ENCODE measurements around the gene TNRC18. TPM values are rescaled to one million over a fixed set of nuclear protein-coding genes. Genes with fewer than 3 reads are reported as not detected.
"Not testable (repeated sequence)": the region's sequence is repeated elsewhere in the genome, so short reads cannot be mapped to it uniquely, and the experiment has no call there.

TNRC18 gene
- total and polyA plus RNA-seq, 2 donors (not counting 1 experiment from before 2014, with no cell fraction given) = 17.8 to 75.0 TPM

GRCh38 chr7:5365976-5366625 lies 57.5 kb downstream of the TNRC18 start:
- Histone ChIP-seq H4K20me1 (ENCODE audit: control insufficient read depth, insufficient read depth, low read length, poor library complexity, severe bottlenecking) (peaks cover 55% of the 10 kb centered on the region), H3K79me2 (ENCODE audit: control insufficient read depth, insufficient read depth, low read length) (peaks cover 34% of the 10 kb centered on the region), H3K4me1 (ENCODE audit: control insufficient read depth in 2 of 2, insufficient read depth in 2 of 2, low read length in 2 of 2) (peaks cover 7 to 23% of the 10 kb centered on the region in 2 donors), H3K36me3 (replicated peaks in 1 of 2; ENCODE audit: control extremely low read depth in 1 of 2, control insufficient read depth in 1 of 2, extremely low read depth in 1 of 2, insufficient read depth in 2 of 2, low read length in 1 of 2) (peaks cover 0 to 31% of the 10 kb centered on the region in 2 experiments)
- H3K27me3 Mint-ChIP-seq; H3K27ac ChIP-seq (ENCODE audit: low read length in 2 of 2); H3K9me3 ChIP-seq (ENCODE audit: control extremely low read depth in 1 of 3, control insufficient read depth in 2 of 3, insufficient read depth in 1 of 3, low read length in 2 of 3); H3K4me3 Mint-ChIP-seq; H3K27ac Mint-ChIP-seq; H2AFZ ChIP-seq (ENCODE audit: insufficient read depth, low read depth, low read length, poor library complexity, severe bottlenecking); H3K4me2 ChIP-seq (replicated peaks; ENCODE audit: low read depth, low read length, poor library complexity, severe bottlenecking); H3K4me3 ChIP-seq (ENCODE audit: control extremely low read depth in 1 of 5, extremely low read depth in 1 of 5, insufficient read depth in 1 of 5, low read depth in 2 of 5, low read length in 4 of 5); H3K9me3 Mint-ChIP-seq (ENCODE audit: insufficient read depth); H3K9ac ChIP-seq (ENCODE audit: low read length); H3K27me3 ChIP-seq (replicated peaks in 1 of 4; ENCODE audit: control extremely low read depth in 1 of 4, control insufficient read depth in 3 of 4, insufficient read depth in 4 of 4, low read length in 3 of 4): not testable (repeated sequence)
- ChIA-PET CTCF (interaction anchor here (0.6 to 5.3 kb wide), 19 partner anchors 8 to 952 kb away, joined by 3 to 54 read pairs (median 5); no protein-coding TSS in a partner anchor), POLR2A (interaction anchor here (0.6 kb wide), 1 partner anchor 15 kb away, joined by 3 read pairs; no protein-coding TSS in a partner anchor)
- peaks cover 19% of the 10 kb centered on the region for H3K4me1 Mint-ChIP-seq
- DNase-seq (peak; percentile 86), ATAC-seq (ENCODE audit: low read depth) (peak; percentile 95)
- intact Hi-C loops (cut with micrococcal nuclease) = loop anchor here (1.0 to 10.0 kb wide), 3 partner anchors 31 to 339 kb away; no protein-coding TSS in a partner anchor
- 84% methylated on average over 8 of the region's 12 CpGs for WGBS (ENCODE audit: insufficient coverage)
- TF ChIP-seq CTCF (IDR thresholded peaks at IDR 0.05) = peak; percentile 79

DNA sequence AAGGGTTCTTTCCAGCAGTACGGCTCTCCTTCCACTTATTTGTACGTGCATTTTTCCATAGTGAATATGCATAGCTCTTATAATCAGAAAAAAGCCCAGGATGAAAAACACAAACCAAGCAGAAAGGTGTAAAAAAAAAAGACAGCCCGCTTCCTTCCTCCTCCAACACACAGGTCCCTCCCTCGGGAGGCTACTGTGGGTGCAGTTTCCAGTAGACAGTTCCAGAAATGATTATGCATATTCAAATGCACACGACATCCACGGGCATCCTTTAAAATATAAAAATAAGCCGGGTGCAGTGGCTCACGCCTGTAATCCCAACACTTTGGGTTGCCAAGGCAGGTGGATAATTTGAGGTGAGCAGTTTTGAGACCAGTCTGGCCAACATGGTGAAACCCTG lies 59.9 kb downstream of the TNRC18 start:
- Mint-ChIP-seq H3K4me1 (peaks cover 18% of the 10 kb centered on the region), H3K27ac (peak overlapping the region; percentile 5), H3K9me3 (ENCODE audit: insufficient read depth) (no peaks in the 10 kb centered on the region), H3K4me3 (no peak overlapping the region), H3K27me3 (no peaks in the 10 kb centered on the region)
- H3K9ac ChIP-seq (ENCODE audit: low read length) = peak overlapping the region; percentile 11
- H3K9me3 ChIP-seq (ENCODE audit: control extremely low read depth in 1 of 3, control insufficient read depth in 2 of 3, insufficient read depth in 1 of 3, low read length in 2 of 3) = no peaks in the 10 kb centered on the region
- intact Hi-C loops (cut with micrococcal nuclease) = loop anchor here (10.0 kb wide), 1 partner anchor 341 kb away; no protein-coding TSS in a partner anchor
- H3K27me3 ChIP-seq (replicated peaks in 1 of 4; ENCODE audit: control extremely low read depth in 1 of 4, control insufficient read depth in 3 of 4, insufficient read depth in 4 of 4, low read length in 3 of 4) = no peaks in the 10 kb centered on the region
- H3K4me3 ChIP-seq (ENCODE audit: control extremely low read depth in 1 of 5, extremely low read depth in 1 of 5, insufficient read depth in 1 of 5, low read depth in 2 of 5, low read length in 4 of 5) = no peak overlapping the region
- H3K79me2 ChIP-seq (ENCODE audit: control insufficient read depth, insufficient read depth, low read length) = peaks cover 38% of the 10 kb centered on the region
- H3K4me1 ChIP-seq (ENCODE audit: control insufficient read depth in 2 of 2, insufficient read depth in 2 of 2, low read length in 2 of 2) = peaks cover 7 to 23% of the 10 kb centered on the region in 2 donors
- H3K27ac ChIP-seq (ENCODE audit: low read length in 2 of 2) = no peak overlapping the region
- ATAC-seq (ENCODE audit: low read depth) (peak; percentile 25), DNase-seq (no peak)
- WGBS (ENCODE audit: insufficient coverage) = 0% methylated on average over 1 of the region's 8 CpGs
- H3K4me2 ChIP-seq (replicated peaks; ENCODE audit: low read depth, low read length, poor library complexity, severe bottlenecking) = peak overlapping the region; percentile 22
- H2AFZ ChIP-seq (ENCODE audit: insufficient read depth, low read depth, low read length, poor library complexity, severe bottlenecking) = no peak overlapping the region
- POLR2A ChIA-PET = interaction anchor here (0.7 kb wide), 2 partner anchors 67 to 401 kb away, joined by 3 to 4 read pairs; no protein-coding TSS in a partner anchor
- CTCF ChIA-PET = interaction anchor here (0.5 to 5.3 kb wide), 11 partner anchors 20 to 419 kb away, joined by 3 to 54 read pairs (median 4); no protein-coding TSS in a partner anchor
- no peak for TF ChIP-seq CTCF (IDR thresholded peaks at IDR 0.05)
- peaks cover 49% of the 10 kb centered on the region for H4K20me1 ChIP-seq (ENCODE audit: control insufficient read depth, insufficient read depth, low read length, poor library complexity, severe bottlenecking)
- peaks cover 7 to 38% of the 10 kb centered on the region in 2 experiments for H3K36me3 ChIP-seq (replicated peaks in 1 of 2; ENCODE audit: control extremely low read depth in 1 of 2, control insufficient read depth in 1 of 2, extremely low read depth in 1 of 2, insufficient read depth in 2 of 2, low read length in 1 of 2)

Measured in B cell (primary cell).